ENCODE data around the gene NRF1. TPM values are rescaled to one million over a fixed set of nuclear protein-coding genes. Genes with fewer than 3 reads are reported as not detected.

Gene NRF1
- total RNA-seq, 1 donor from 2014 or later, result 22.6 TPM

DNA sequence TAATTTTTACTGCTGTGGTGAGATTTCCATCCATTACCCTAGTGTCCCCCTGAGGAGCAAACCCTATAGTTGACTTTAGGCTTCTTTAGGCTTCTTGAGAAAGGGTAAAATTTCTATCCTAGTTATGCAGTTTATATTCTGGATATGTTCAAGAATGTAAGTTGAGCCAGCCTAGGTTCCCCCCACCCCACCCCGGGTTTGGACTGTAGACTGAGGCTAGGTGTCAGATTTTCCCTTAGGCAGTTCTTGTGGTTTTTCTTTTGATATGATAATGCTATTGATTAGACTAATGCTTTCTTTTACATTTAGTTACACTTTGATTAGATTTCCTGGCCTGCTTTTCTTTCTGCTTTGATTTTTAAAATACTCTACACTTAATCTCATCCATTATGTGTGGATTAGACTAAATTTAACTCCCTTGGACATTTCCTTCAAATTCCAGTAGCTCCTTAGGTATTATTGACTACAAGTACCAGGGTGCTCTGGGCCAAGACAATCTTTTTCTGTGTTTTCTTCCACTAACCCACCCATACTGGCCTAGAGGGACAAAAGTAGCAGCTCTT, 37.7 kb downstream of the NRF1 start:
- H3K36me3 ChIP-seq, result no peaks in the 10 kb centered on the region
- TF ChIP-seq, protein P1, sequence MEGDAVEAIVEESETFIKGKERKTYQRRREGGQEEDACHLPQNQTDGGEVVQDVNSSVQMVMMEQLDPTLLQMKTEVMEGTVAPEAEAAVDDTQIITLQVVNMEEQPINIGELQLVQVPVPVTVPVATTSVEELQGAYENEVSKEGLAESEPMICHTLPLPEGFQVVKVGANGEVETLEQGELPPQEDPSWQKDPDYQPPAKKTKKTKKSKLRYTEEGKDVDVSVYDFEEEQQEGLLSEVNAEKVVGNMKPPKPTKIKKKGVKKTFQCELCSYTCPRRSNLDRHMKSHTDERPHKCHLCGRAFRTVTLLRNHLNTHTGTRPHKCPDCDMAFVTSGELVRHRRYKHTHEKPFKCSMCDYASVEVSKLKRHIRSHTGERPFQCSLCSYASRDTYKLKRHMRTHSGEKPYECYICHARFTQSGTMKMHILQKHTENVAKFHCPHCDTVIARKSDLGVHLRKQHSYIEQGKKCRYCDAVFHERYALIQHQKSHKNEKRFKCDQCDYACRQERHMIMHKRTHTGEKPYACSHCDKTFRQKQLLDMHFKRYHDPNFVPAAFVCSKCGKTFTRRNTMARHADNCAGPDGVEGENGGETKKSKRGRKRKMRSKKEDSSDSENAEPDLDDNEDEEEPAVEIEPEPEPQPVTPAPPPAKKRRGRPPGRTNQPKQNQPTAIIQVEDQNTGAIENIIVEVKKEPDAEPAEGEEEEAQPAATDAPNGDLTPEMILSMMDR (IDR thresholded peaks at IDR 0.05), result no peak
- TF ChIP-seq POLR2A (IDR thresholded peaks at IDR 0.05) (no peak), POLR2AphosphoS5 (IDR thresholded peaks at IDR 0.05; ENCODE audit: insufficient read depth in 1 of 2, low read depth in 1 of 2) (no peak)
- no peak for DNase-seq (ENCODE audit: extremely low spot score in 2 of 2)
- intact Hi-C loops (cut with DNase I), result no loop called here
- no peak overlapping the region for H3K4me3 ChIP-seq
- no peaks in the 10 kb centered on the region for H3K4me1 ChIP-seq
- H3K27ac ChIP-seq, result no peak overlapping the region
- no peaks in the 10 kb centered on the region for H3K9me3 ChIP-seq
- no peaks in the 10 kb centered on the region for H3K27me3 ChIP-seq

DNA sequence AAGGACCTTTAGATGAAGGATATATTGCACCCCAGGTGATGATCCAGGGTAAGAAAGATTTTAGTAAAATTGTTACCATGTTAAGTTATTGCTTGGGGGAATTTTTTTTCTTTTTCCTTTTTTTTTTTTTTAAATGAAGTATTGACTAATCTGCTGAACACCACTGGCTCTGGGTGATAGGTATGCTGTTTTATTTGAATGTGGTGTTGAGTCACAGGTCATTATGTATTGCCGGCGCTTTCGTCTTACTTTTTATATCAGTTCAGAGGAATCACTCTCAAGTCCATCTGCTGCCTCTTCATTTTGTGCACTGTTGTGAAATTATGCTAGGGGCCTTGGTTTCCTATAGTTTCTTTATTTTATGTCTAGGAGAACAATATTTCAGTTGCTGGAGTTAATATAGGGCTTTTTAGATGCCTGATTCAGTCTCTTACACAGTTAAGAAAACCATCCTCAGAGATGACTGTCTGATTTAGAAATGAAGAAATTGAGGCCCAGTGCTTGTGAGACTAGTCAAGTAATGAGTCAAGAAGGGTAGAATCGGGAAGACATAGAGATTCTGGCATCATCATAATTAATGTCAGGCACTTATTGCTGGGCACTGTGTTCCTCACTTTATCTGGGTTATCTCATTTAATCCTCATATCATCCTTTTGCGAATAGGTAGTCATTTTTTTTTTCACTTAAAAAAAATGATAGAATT, 38.7 kb downstream of the NRF1 start:
- Histone ChIP-seq H3K4me3 (no peak overlapping the region), H3K27me3 (no peaks in the 10 kb centered on the region), H3K27ac (no peak overlapping the region), H3K4me1 (peaks cover 4% of the 10 kb centered on the region), H3K9me3 (no peaks in the 10 kb centered on the region), H3K36me3 (no peaks in the 10 kb centered on the region)
- TF ChIP-seq POLR2A (IDR thresholded peaks at IDR 0.05), result no peak
- TF ChIP-seq, protein P1 (IDR thresholded peaks at IDR 0.05), result no peak
- TF ChIP-seq POLR2AphosphoS5 (IDR thresholded peaks at IDR 0.05; ENCODE audit: insufficient read depth in 1 of 2, low read depth in 1 of 2), result no peak
- DNase-seq (ENCODE audit: extremely low spot score in 2 of 2), result no peak
- intact Hi-C loops (cut with DNase I), result no loop called here

DNA sequence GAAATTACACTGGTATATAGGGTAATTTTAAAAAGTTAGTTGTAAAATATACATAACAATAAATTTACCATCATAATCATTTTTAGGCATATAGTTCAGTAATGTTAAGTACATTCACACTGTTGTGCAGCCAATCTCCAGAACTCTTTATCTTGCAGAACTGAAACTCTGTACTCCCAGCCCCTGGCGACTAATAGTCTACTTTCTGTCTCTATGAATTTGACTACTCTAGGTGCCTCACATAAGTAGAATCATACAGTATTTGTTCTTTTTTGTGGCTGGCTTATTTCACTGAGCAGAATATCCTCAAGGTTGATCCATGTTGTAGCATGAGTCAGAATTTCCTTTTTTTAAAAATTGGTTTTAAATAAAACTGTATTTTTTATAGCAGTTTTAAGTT, 41.4 kb downstream of the NRF1 start:
- no peaks in the 10 kb centered on the region for H3K9me3 ChIP-seq
- H3K27ac ChIP-seq, result no peak overlapping the region
- intact Hi-C loops (cut with DNase I), result no loop called here
- H3K27me3 ChIP-seq, result no peaks in the 10 kb centered on the region
- H3K4me1 ChIP-seq, result peaks cover 4% of the 10 kb centered on the region
- TF ChIP-seq, protein P1 (IDR thresholded peaks at IDR 0.05), result no peak
- TF ChIP-seq POLR2AphosphoS5 (IDR thresholded peaks at IDR 0.05; ENCODE audit: insufficient read depth in 1 of 2, low read depth in 1 of 2), result no peak
- TF ChIP-seq POLR2A (IDR thresholded peaks at IDR 0.05), result no peak
- peaks cover 0 to 8% of the 10 kb centered on the region in 2 donors for H3K36me3 ChIP-seq
- no peak overlapping the region for H3K4me3 ChIP-seq
- DNase-seq (ENCODE audit: extremely low spot score in 2 of 2), result no peak

DNA sequence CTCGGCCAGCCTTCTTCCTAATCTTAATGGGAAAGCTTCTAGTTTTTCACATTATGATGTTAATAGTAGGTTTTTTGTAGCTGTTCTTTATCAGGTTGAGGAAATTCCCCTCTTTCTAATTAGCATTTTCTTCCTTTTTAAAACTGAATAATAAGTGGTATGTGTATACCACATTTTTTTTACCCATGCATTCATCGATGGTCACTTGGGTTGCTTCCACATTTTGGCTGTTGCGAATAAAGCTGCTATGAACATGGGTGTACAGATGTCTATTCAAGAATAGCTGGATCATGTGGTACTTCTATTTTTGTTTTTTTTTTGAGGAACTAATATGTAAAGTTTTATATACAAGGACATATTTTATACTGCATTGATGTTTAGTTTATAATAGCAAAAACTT, 44.3 kb downstream of the NRF1 start:
- intact Hi-C loops (cut with DNase I), result no loop called here

More for the DNA sequence above, 44.3 kb downstream of the NRF1 start:
- TF ChIP-seq, protein P1 (IDR thresholded peaks at IDR 0.05), result no peak
- TF ChIP-seq POLR2A (IDR thresholded peaks at IDR 0.05) (no peak), POLR2AphosphoS5 (IDR thresholded peaks at IDR 0.05; ENCODE audit: insufficient read depth in 1 of 2, low read depth in 1 of 2) (no peak)
- Histone ChIP-seq H3K27me3 (no peaks in the 10 kb centered on the region), H3K9me3 (no peaks in the 10 kb centered on the region), H3K4me1 (peaks cover 4% of the 10 kb centered on the region), H3K36me3 (peaks cover 0 to 20% of the 10 kb centered on the region in 2 donors), H3K27ac (no peak overlapping the region), H3K4me3 (no peak overlapping the region)
- DNase-seq (ENCODE audit: extremely low spot score in 2 of 2), result no peak

Measured in vagina (tissue), 2 donors.